SH-SY5Y (cell line): Measurements from ENCODE around the gene CCDC92B.

ENCODE experiments used
- GATA2 ChIP-seq: IDR thresholded peaks from 2 replicates; pipeline ENCODE4 v1.6.1; 2011; ENCODE audit warnings: mild to moderate bottlenecking, low read depth, low read length
- GATA3 ChIP-seq: IDR thresholded peaks from 2 replicates; pipeline ENCODE4 v1.6.1; 2011; ENCODE audit warnings: low read depth, mild to moderate bottlenecking, low read length, moderate library complexity

CCDC92B gene

GRCh38 chr17:2749058-2749783 lies at the start of gene CCDC92B:
Gene CCDC92B (minus strand): TSS chr17:2749652. CDS start chr17:2735145, 14,507 bp downstream.
- TF ChIP-seq GATA2 (no peak), GATA3 (no peak)

GRCh38 chr17:2798678-2799077 lies 49.2 kb upstream of the CCDC92B start:
- no peak for TF ChIP-seq GATA2
- TF ChIP-seq GATA3 = no peak

- TF ChIP-seq GATA3 (no peak), GATA2 (no peak)
Measured at GRCh38 chr17:2798188-2798587, 48.7 kb upstream of the CCDC92B start.

- no peak for TF ChIP-seq GATA3
- no peak for TF ChIP-seq GATA2
Measured at GRCh38 chr17:2797637-2798036, 48.2 kb upstream of the CCDC92B start.

GRCh38 chr17:2797226-2797625 lies 47.8 kb upstream of the CCDC92B start:
- no peak for TF ChIP-seq GATA3

- TF ChIP-seq GATA3 = no peak
- no peak for TF ChIP-seq GATA2
Measured at GRCh38 chr17:2796164-2797125, 47.0 kb upstream of the CCDC92B start, which contains the start of gene RAP1GAP2. Gene RAP1GAP2 (plus strand): TSS chr17:2796438. CDS start chr17:2796528, 90 bp downstream.

- TF ChIP-seq GATA2 (no peak), GATA3 (no peak)
Measured at GRCh38 chr17:2795441-2796163, 46.1 kb upstream of the CCDC92B start.

GRCh38 chr17:2794111-2794803 lies 44.8 kb upstream of the CCDC92B start:
- TF ChIP-seq GATA2 (no peak), GATA3 (no peak)

- TF ChIP-seq GATA2 (no peak), GATA3 (no peak)
Measured at GRCh38 chr17:2792366-2793169, 43.1 kb upstream of the CCDC92B start.

- TF ChIP-seq GATA2 (0 out of 2 replicates have a peak, but pooled peaks have one; percentile 23), GATA3 (no peak)
Measured at GRCh38 chr17:2789700-2790099, 40.2 kb upstream of the CCDC92B start.

- no peak for TF ChIP-seq GATA3
- TF ChIP-seq GATA2 = peak; percentile 48
Measured at GRCh38 chr17:2786176-2786881, 36.9 kb upstream of the CCDC92B start.

GRCh38 chr17:2784864-2785263 lies 35.4 kb upstream of the CCDC92B start:
- no peak for TF ChIP-seq GATA3
- no peak for TF ChIP-seq GATA2
